CD14-positive monocyte (primary cell): ENCODE results near the gene ABTB2. TPM values are rescaled to one million over a fixed set of nuclear protein-coding genes. Genes with fewer than 3 reads are reported as not detected.

Experiments used
- DNase-seq, 3 donors: peaks; one replicate each; pipeline ENCODE4 v3.0.0-alpha.2; 2011 to 2022
- H2AFZ ChIP-seq: 2 replicates; pipeline ENCODE4 v1.6.0; 2012; ENCODE audit warnings: mild to moderate bottlenecking, low read depth, low read length, inconsistent platforms; ENCODE audit not compliant: insufficient read depth, poor library complexity, severe bottlenecking
- H3K27ac ChIP-seq, 2 donors: 1 replicate in 1 of 2; 2 replicates in 1 of 2; pipeline ENCODE4 v1.5.1; 2012 to 2013; ENCODE audit warnings: low read length in 2 of 2, control low read depth in 1 of 2, inconsistent platforms in 1 of 2, low read depth in 1 of 2, mild to moderate bottlenecking in 1 of 2
- H3K27me3 ChIP-seq, 2 donors: one replicate each; pipeline versions ENCODE4 v1.6.0 to v1.6.1; 2011 to 2013; ENCODE audit warnings: low read length in 2 of 2; ENCODE audit not compliant: control insufficient read depth in 2 of 2, insufficient read depth in 2 of 2
- H3K36me3 ChIP-seq, 2 donors: replicated peaks in 1 of 2; 1 replicate in 1 of 2; 2 replicates in 1 of 2; pipeline versions ENCODE4 v1.5.1 to v1.6.1; 2012 to 2013; ENCODE audit warnings: low read length in 2 of 2, control low read depth in 1 of 2, inconsistent platforms in 1 of 2, mild to moderate bottlenecking in 1 of 2; ENCODE audit not compliant: insufficient read depth in 2 of 2, control insufficient read depth in 1 of 2
- H3K4me1 ChIP-seq, 2 donors: 1 replicate in 1 of 2; 2 replicates in 1 of 2; pipeline versions ENCODE4 v1.5.1 to v1.6.1; 2012 to 2013; ENCODE audit warnings: low read length in 2 of 2, control low read depth in 1 of 2, inconsistent platforms in 1 of 2, mild to moderate bottlenecking in 1 of 2, moderate library complexity in 1 of 2; ENCODE audit not compliant: insufficient read depth in 2 of 2, control insufficient read depth in 1 of 2
- H3K4me2 ChIP-seq: replicated peaks from 2 replicates; pipeline ENCODE3; 2012; ENCODE audit warnings: low read length, moderate library complexity, mild to moderate bottlenecking; ENCODE audit not compliant: poor library complexity, severe bottlenecking; ENCODE audit errors: extremely low read depth
- H3K4me3 ChIP-seq, 3 experiments: fragments of 200-600 bp in 1 of 3; sonication (generic) in 1 of 3; replicated peaks in 1 of 3; 1 replicate in 2 of 3; 2 replicates in 1 of 3; pipeline ENCODE4 v1.5.1; 2011 to 2013; ENCODE audit warnings: low read length in 3 of 3, mild to moderate bottlenecking in 3 of 3, control low read depth in 2 of 3, low read depth in 2 of 3, inconsistent platforms in 1 of 3, moderate library complexity in 1 of 3
- H3K79me2 ChIP-seq: 2 replicates; pipeline ENCODE4 v1.6.0; 2012; ENCODE audit warnings: mild to moderate bottlenecking, control low read depth, inconsistent platforms, low read length, moderate library complexity; ENCODE audit not compliant: insufficient read depth
- H3K9ac ChIP-seq: 2 replicates; pipeline ENCODE4 v1.6.0; 2017; ENCODE audit warnings: low read length, mild to moderate bottlenecking; ENCODE audit not compliant: insufficient read depth, poor library complexity, severe bottlenecking
- H3K9me3 ChIP-seq, 2 donors: replicated peaks in 1 of 2; 1 replicate in 1 of 2; 2 replicates in 1 of 2; pipeline versions ENCODE4 v1.5.1 to v1.6.1; 2012 to 2013; ENCODE audit warnings: low read length in 2 of 2, control low read depth in 1 of 2; ENCODE audit not compliant: control insufficient read depth in 1 of 2, insufficient read depth in 1 of 2
- H4K20me1 ChIP-seq: 2 replicates; pipeline ENCODE4 v1.6.0; 2012; ENCODE audit warnings: mild to moderate bottlenecking, low read length, control low read depth, moderate library complexity; ENCODE audit not compliant: insufficient read depth
- H3K27ac Mint-ChIP-seq, 7 donors: one replicate each; pipeline ENCODE4 v1.8.0; 2020; ENCODE audit warnings: mild to moderate bottlenecking in 7 of 7, mixed read lengths in 7 of 7, moderate library complexity in 6 of 7, inconsistent platforms in 2 of 7
- H3K27me3 Mint-ChIP-seq, 3 donors: one replicate each; pipeline ENCODE4 v1.8.0; 2021 to 2022; ENCODE audit warnings: low read depth in 3 of 3, mild to moderate bottlenecking in 3 of 3, mixed read lengths in 3 of 3, moderate library complexity in 3 of 3, inconsistent platforms in 1 of 3
- H3K36me3 Mint-ChIP-seq, 2 donors: one replicate each; pipeline ENCODE4 v1.8.0; 2020; ENCODE audit warnings: mixed read lengths in 2 of 2, inconsistent platforms in 1 of 2, mild to moderate bottlenecking in 1 of 2
- H3K4me1 Mint-ChIP-seq: one replicate; pipeline ENCODE4 v1.8.0; 2020; ENCODE audit warnings: mild to moderate bottlenecking, mixed read lengths
- H3K4me3 Mint-ChIP-seq, 2 donors: one replicate each; pipeline ENCODE4 v1.8.0; 2020; ENCODE audit warnings: mild to moderate bottlenecking in 2 of 2, mixed read lengths in 2 of 2, moderate library complexity in 1 of 2
- H3K9me3 Mint-ChIP-seq, 7 donors: one replicate each; pipeline ENCODE4 v1.8.0; 2020 to 2022; ENCODE audit warnings: mixed read lengths in 7 of 7, mild to moderate bottlenecking in 6 of 7, moderate library complexity in 6 of 7, inconsistent platforms in 2 of 7
- CTCF ChIP-seq: fragments of 200-600 bp; IDR thresholded peaks from one replicate; pipeline ENCODE4 v1.8.0; 2022; ENCODE audit warnings: antibody characterized with exemption, mild to moderate bottlenecking
- WGBS: methylation state at CpG from one replicate; pipeline ENCODE4 v1.1.5; 2013; ENCODE audit warnings: missing lambda C conversion rate; ENCODE audit not compliant: insufficient coverage; 5-methylcytosine and 5-hydroxymethylcytosine counted together
- intact Hi-C, 2 donors: fragments of 100-400 bp; cut with micrococcal nuclease; formaldehyde crosslinking; loops; one replicate each; pipeline versions ENCODE4 v1.15.0 to v1.15.1; 2023
- polyA plus RNA-seq, 3 donors: library from polyadenylated mRNA; depleted of rRNA in 1 of 3; unstranded in 2 of 3; stranded (reverse) in 1 of 3; fragments of 300-500 nt in 2 of 3; fragments of >200 nt in 1 of 3; fragmentation: Illumina TruSeq in 2 of 3; gene quantifications; 1 replicate in 2 of 3; 2 replicates in 1 of 3; pipeline ENCODE4 v1.2.3, GENCODE V29; 2012 to 2021

Gene ABTB2
- polyA plus RNA-seq, 3 donors, result 0.25 to 1.7 (median 0.26) TPM

GRCh38 chr11:34155057-34155756, 202.6 kb downstream of the ABTB2 start:
- H3K4me3 Mint-ChIP-seq, result no peak overlapping the region
- no peak overlapping the region for H3K9ac ChIP-seq
- peaks cover 9 to 26% of the 10 kb centered on the region in 2 donors for H3K36me3 ChIP-seq

More at GRCh38 chr11:34155057-34155756, 202.6 kb downstream of the ABTB2 start:
- Mint-ChIP-seq H3K36me3 (peaks cover 27 to 30% of the 10 kb centered on the region in 2 donors), H3K9me3 (no peaks in the 10 kb centered on the region), H3K4me1 (peaks cover 30% of the 10 kb centered on the region), H3K27ac (no peak overlapping the region), H3K27me3 (peaks cover 0 to 2% (median 0%) of the 10 kb centered on the region in 3 donors)
- no peak overlapping the region for H2AFZ ChIP-seq
- no peaks in the 10 kb centered on the region for H3K27me3 ChIP-seq
- H3K4me1 ChIP-seq, result peaks cover 22 to 24% of the 10 kb centered on the region in 2 donors
- H3K27ac ChIP-seq, result no peak overlapping the region
- H3K4me2 ChIP-seq, result no peak overlapping the region
- H3K4me3 ChIP-seq, result no peak overlapping the region
- no peaks in the 10 kb centered on the region for H4K20me1 ChIP-seq
- intact Hi-C loops, result no loop called here
- WGBS, result 95% methylated on average over 13 of the region's 15 CpGs
- no peak for TF ChIP-seq CTCF
- H3K79me2 ChIP-seq, result no peaks in the 10 kb centered on the region
- H3K9me3 ChIP-seq, result no peaks in the 10 kb centered on the region
- no peak for DNase-seq
